NCI-H128 (cell line): ENCODE results near the gene CEACAM20.
"Not testable (repeated sequence)": the region's sequence is repeated elsewhere in the genome, so short reads cannot be mapped to it uniquely, and the experiment has no call there.

ENCODE experiments used
- DNase-seq: peaks from one replicate; lab custom pipeline; 2025; ENCODE audit not compliant: unreplicated experiment; lab: John Stamatoyannopoulos, UW

CEACAM20 gene

GRCh38 chr19:44498988-44499387 lies 30.5 kb downstream of the CEACAM20 start:
- DNase-seq, result no peak

DNA sequence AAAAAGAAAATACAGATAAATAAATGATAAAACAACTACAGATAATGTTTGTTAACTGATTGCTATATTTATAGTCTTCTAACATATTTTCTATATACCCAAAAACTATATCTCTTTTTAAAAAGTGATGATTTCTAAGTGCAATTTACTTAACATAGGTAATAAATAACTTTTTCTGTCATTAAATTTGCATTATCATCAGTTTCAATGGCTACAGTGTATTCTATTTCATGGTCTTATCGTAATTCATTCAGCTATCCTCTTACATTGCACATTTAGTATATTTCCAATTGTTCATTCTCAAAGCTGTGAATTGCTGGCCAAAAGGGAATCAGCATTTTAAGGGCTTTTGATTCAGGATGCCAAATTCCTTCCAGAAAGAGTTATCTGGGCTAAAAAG lies 32.8 kb downstream of the CEACAM20 start:
- DNase-seq, result no peak

- DNase-seq, result no peak
Measured at GRCh38 chr19:44476559-44477408, 52.7 kb downstream of the CEACAM20 start.

DNA sequence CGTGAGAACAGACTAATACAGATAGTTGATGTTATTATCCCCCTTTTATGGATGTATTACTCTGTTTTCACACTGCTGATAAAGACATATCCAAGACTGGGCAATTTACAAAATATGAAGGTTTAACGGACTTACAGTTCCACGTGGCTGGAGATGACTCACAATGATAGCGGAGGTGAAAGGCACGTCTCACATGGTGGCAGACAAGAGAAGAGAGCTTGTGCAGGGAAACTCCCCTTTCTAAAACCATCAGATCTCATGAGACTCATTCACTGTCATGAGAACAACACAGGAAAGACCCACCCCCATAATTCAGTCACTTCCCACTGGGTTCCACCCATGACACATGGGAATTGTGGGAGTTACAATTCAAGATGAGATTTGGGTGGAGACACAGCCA lies 60.7 kb downstream of the CEACAM20 start:
- not testable (repeated sequence) for DNase-seq

- DNase-seq, result not testable (repeated sequence)
Measured at GRCh38 chr19:44462600-44463286, 66.7 kb downstream of the CEACAM20 start.
